HG03064 (cell line): ENCODE results near the gene PTPRD.

ENCODE experiments used
- ATAC-seq: cut with Tn5 transposase; IDR thresholded peaks from one replicate; pipeline ENCODE4 v1.9.1; 2021; ENCODE audit warnings: low read depth; ENCODE audit not compliant: unreplicated experiment

PTPRD gene

GRCh38 chr9:8684978-8685708 is 1927.7 kb downstream of the PTPRD start:
- ATAC-seq, result no peak

DNA sequence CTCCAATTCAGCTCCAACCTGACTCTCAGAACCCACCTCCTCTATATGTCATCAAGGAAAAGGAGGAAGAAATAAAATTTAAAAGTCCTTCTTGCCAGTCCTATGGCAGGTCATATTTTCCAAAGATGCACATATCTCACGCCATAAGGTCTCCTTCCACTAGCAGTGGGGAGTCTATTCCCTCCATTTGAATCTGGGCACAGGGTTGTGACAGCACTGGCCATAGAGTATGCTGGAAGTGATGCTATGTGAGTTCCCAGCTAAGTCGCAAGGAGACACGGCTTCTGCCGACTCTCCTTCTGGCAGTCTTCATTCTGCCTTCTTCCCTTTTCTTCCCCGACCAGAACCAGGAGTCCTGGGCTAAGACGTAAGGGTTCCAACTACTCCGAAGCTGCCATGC is 1929.3 kb downstream of the PTPRD start:
- ATAC-seq, result no peak

GRCh38 chr9:8680658-8681057 is 1932.1 kb downstream of the PTPRD start:
- ATAC-seq, result no peak

- no peak for ATAC-seq
Observed at GRCh38 chr9:8680157-8680556, 1932.6 kb downstream of the PTPRD start.

- ATAC-seq, result no peak
Observed at GRCh38 chr9:8679371-8679822, 1933.4 kb downstream of the PTPRD start.

DNA sequence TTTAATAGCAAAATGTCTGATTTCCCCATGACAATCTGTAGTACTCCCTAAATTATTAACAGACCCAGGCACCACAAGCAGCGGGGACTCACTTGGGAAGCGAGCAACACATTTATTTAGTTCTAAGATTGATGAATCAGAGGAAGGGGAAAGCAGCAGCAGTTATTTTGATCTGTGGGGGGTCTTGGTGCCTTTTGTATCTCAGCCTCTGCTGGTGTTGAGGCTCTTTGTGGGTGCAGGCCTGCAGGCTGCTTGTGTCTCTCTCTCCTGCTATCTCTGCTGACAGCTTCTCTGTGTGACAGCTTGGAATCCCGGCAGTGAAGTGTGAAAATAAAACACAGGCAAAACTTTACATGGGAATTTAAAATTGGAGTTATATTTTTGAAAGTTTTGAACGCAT is 1935.1 kb downstream of the PTPRD start:
- no peak for ATAC-seq

DNA sequence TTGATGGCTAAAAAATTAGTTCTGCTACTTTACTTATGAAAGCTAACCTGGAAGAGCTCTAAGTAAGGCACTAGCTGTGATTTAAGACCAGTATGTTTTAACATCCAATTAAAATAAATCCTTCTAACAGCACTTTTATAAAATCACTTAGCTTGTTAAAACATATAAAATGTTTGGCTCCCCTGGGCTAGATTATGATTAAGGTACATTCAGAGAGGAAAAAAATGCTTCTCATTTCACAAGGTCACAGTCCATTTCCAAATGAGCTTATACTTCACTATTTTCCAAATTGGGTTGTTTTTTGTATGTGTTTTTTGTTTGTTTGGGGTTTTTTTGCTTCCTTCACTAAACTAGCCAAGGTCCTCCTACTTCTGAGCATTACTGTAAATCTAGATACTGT is 1938.3 kb downstream of the PTPRD start:
- no peak for ATAC-seq

GRCh38 chr9:8673830-8674229 is 1939.0 kb downstream of the PTPRD start:
- no peak for ATAC-seq

- no peak for ATAC-seq
Observed at GRCh38 chr9:8670751-8671150, 1942.1 kb downstream of the PTPRD start.

DNA sequence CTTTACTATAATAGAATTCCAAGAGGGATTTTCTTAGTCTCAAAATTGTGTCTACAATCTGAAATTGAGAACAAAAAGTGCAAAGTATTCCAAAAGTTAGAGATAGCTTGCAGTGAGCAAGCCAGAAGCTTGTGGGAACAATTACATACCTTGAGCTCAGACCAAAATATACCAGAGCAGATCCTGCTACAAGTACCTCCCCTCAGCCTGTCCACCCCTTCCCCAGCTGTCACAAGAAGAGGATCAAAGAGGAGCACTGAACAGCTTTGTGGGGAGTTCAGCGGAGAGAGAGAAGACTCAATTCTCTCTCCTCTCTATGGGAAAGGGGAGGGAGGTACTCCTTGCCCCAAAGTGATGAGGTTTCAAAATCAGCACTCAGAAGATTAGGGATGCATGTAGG is 1944.1 kb downstream of the PTPRD start:
- no peak for ATAC-seq

DNA sequence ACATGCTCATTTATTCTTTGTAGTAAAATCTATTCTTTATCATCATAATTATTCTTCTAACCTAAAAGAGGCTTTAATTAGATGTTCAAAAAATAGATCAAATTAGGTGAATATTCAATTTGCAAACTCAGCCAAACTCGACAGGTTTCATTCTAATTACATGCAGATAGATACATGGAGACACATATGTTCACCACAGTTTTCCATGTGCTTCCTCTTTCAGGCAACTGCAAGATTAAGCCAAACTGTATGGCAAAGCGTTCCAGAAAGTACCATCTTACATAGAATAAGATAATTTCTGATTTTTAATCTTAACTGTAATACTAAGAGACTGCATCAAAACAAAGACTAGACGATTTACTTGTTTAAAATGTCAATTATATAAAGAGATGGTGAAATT is 1944.6 kb downstream of the PTPRD start:
- ATAC-seq, result no peak

DNA sequence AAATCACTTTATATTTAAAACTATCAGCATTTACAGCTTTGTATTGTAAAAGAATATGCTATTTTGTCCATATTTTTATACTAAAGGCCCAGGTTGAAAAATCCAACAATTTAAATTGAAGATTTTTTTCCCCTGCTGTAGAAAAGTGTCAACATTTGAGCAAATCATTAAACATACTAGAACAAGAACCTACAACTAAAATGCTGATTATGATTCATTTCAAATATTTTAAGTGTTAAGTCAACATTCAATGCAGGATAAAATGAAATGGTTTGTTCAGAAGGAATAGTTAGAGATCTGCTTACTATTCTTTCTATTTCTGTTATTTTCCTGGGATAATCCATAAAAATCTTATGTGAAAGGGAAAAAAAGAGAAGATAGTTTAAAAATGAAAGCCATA is 1946.7 kb downstream of the PTPRD start:
- no peak for ATAC-seq

DNA sequence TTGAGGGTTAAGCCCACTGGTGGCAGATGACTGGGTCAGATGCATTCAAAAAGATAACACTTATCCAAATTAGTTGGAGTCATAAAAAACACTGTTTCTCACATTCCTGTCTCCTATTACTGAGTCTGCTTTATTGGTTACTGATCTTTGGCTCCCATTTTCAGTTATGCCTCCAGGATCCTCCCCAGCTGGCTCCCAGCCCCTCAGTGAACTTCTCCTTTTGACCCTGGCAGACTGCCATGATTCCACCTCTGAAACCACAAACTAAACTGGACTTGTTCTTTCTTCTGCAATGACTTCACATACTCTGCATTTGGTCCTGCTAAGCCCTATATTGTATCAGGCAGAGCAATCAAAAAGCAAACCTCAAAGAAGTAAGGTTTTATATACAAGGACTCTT is 1952.4 kb downstream of the PTPRD start:
- ATAC-seq, result no peak

DNA sequence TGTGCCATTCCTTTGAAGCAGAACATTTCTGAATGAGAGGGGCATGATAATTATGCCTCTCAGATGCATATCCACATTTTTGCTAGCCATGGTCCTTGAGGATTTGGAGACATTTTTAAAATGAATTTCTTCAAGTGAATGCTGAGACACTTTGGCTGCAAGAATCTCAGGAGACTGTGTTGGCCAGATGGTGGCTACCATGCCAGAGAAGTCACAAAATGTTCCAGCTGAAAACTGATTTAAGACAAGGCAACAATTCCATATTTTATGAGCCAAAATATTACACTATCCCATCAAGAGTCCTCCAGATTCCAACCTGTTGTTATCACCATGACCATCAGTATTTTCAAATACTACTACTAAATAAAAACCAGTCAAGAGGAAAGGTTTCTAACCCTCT is 1953.7 kb downstream of the PTPRD start:
- no peak for ATAC-seq

DNA sequence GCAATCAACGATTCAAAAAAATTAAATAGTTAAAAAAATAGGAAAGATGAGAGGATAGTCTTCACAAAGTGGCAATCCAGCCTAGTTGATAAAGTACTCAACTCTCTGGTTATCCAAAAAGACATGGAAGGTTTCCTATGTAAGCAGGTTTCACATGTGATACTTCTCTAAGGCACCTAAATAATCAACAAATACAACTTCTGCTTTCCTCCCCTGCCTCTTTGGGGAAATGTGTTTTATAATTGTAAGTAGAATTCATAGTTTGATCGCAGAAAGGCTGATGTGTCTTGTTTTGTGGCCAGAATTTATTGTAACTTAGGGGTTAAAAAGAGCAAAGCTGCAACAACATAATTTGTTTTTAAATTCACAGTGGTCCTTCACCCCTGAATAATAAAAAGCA is 1957.7 kb downstream of the PTPRD start:
- no peak for ATAC-seq

DNA sequence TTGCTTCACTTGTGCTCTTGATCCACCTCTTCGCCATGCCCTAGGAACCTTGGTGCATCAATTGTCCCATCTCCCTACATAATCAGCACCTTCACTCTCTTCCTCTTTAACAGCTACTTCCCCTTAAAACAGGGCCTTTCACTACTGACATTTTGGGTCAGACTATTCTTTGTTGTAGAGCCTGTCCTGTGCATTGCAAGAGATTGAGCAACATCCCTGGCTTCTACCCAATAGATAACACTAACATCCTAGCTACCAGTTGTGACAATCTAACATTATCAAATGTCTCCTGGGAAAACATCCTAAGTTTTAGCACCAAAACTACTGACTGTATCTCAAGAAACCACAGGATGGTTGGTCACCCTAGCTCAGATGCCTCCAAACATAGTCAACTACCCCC is 1958.9 kb downstream of the PTPRD start:
- ATAC-seq, result no peak

- ATAC-seq, result no peak
Observed at GRCh38 chr9:8653111-8653510, 1959.7 kb downstream of the PTPRD start.

DNA sequence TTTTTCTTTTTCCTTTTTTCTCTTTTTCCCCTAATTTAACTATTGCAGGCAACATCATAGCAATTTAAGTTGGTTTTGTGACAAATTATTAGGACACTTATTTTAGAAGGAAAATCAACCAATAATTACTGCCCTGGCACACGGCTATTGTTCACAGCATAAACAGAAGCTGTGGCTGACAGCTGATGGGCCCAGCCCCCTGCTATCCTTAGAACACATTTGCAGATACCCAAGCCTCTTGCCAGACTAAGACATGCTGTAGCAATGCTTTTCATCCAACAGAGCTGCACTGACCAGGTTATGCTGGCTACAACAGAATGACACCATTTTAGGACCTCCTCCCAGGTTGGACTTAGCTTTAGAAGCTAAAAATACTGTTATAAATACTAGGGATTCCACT is 1960.5 kb downstream of the PTPRD start:
- ATAC-seq, result no peak

DNA sequence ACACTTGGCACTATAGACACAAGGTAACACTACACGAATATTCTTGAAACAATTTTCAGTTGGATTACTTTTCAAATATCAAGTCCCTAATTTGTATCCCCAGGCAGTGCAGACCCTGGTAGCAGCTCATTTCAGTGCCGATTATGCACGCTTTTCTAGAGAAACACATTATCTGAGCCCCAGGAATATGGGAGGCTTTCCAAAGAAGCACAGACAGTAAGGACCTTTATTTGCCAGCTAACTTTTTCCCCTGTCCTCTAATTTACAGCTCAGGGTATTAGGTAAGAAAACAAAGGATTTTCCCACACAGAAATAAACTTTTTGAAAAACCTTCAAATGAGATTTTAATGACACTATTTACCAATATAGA is 1961.0 kb downstream of the PTPRD start:
- ATAC-seq, result no peak

DNA sequence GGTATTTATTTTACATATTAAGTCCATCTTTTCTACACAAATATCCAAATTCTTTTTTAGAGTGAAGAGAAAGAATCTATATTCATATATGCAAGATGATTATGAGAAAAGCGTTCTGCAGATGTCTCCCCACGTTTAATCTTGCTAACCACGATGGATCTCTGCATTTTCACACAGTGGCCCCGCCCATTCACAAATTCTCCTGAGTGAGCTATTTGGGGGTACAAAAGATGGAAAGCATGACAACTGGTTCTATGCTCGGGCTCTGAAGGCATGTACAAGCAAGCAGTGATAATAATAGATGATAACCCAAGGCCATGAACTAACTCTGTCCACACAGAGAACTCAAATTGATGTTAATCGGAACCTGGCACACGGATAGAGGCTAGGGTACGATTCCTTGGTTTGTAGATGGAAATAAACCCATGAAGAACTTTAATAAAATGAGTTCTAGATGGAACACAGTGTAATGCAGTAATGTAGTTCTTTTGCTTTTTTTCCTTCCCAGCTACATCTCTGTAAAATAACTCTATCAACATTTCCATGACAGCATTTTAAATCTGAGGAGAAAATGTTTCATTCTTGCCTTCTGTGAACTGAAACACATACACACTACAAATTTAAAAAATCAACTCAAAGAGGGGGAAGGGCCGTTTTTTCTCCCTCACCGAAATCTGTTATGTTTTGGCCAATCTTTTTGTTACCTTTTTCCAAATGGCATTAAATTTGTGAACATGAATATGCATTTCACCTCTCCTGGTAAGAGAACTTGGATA is 1961.5 kb downstream of the PTPRD start:
- no peak for ATAC-seq

DNA sequence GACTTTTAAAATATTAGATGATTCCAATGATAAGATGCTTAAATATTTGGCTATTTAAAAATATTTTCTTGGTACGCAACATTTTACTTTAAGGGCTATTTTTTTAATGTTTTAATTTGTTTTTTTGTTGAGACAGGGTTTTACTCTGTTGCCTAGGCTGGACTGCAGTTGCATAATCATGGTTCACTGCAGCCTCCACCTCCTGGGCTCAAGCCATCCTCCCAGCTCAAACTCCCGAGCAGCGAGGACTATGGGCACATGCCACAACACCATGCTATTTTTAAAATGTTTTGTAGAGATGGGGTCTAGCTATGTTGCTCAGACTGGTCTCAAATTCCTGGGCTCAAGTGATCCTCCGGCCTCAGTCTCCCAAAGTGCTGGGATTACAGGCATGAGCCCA is 1963.0 kb downstream of the PTPRD start:
- ATAC-seq, result no peak

- ATAC-seq, result no peak
Observed at GRCh38 chr9:8649160-8649559, 1963.6 kb downstream of the PTPRD start.
